Activated CD4-positive, alpha-beta T cell treated with anti-CD3 and anti-CD28 coated beads, Interleukin-2, amount 50 U/mL, for 16 hours (primary cell): ENCODE measurements around the gene GMPPA.

ENCODE experiments used
- DNase-seq: peaks from one replicate; pipeline ENCODE4 v3.0.0-alpha.2; 2020

The GMPPA gene

GRCh38 chr2:219522111-219523030 lies 23.7 kb downstream of the GMPPA start:
- no peak for DNase-seq

DNA sequence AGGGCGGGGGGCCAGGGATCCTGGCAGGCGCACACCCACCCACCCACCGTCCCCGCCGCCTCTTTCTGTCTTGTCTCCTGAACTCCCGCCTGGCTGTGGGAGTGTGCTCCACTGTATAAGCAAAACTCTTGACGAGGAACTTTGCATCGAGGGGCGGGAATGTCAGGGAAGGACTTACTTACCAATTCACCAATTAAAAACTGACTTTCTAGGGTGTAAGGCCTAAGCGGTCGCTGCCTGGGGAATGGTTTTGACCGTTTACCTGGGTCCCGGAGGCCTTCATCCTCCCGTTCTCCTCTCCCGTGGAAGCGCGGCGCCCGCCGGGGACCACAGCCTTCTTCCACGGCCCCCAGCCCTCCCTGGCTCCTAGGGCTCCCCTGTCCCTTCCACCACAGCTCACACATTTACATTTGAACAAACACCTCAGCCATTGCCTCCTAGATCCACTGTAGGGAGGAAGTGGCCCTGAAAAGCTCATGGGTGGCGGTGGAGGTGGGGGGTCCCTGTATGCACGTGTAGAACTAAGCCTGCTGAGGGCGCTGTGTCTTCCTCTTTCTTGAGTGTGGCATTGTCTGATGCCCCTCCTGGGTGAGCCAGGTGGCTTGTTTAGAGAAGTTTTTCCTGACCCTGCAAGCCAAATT lies 24.5 kb downstream of the GMPPA start:
- no peak for DNase-seq

DNA sequence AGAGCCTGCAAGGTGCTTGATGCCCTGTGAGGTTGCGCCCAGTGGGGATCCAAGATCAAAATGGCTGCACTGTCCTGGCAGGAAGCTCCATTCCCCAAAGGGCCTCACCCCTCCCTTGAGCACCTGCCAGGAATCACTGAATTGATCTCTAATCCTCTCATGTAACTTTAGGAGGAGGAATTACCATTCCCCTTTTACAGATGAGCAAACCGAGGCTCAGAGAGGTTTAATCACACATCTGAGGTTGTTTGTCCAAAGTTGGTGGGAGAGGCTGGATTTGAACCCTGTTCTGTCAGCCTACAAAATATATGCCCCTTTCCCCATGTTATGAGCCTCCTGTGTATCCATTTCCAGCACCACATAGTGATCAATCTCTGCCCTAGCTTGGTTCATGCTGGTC lies 26.1 kb downstream of the GMPPA start:
- DNase-seq = no peak

- DNase-seq = no peak
Measured at GRCh38 chr2:219525533-219526232, 27.0 kb downstream of the GMPPA start.

DNA sequence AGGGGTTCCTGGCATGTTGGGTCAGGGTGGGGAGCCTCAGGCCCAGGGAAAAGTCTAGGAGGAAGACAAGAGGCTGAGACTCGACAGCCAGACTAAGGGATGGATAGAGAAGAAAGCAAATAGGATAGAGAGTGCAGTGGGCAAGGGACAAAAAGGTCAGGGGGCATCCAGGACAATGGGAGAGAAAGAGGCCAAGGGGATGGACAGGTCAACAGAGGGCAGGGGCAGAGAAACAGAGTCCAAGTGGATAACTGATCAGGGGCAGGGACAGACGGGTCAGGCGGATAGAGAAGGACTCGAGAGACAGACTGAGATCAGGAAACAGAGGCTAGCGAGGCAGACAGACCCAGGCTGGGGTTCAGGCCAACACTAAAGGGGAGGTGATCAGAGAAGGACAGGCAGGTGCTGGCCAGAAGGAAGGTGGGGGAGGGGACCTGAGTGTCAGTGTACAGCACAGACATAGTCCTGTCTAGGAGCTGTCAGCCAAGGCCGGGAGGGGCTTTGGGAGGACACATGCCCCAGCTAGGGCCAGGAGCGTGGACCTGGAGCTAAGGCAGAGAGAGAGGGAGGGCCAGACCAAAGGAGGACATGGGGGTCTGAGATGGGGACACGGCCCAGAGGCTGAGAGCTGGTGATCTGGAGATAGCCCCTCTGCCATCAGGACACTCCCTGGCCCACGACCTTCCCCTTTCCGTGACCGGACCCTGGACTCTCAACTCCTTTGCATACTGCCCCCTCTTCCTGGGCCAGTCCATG lies 27.8 kb downstream of the GMPPA start:
- no peak for DNase-seq

- DNase-seq = no peak
Measured at GRCh38 chr2:219527076-219527394, 28.3 kb downstream of the GMPPA start.

DNA sequence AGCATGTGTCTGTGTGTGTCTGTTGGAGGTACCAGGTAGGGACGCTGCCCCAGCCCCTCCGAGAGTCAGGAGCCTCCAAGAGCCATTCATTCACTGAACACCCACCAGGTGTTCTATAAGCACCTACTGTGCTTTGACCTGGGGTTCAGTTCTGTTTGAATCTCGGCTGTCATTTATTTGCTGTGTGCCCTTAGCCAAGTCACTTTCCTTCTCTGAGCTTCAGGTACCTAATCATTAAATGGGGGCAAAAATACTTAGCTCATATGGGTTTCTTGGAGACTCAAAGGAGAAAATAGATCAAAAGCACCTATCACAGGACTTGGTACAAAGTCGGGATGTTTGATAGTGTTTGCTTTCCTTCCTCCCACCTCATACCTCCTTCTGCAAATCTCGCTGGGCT lies 28.8 kb downstream of the GMPPA start:
- DNase-seq = no peak

- peak; percentile 85 for DNase-seq
Measured at GRCh38 chr2:219530048-219530963, 31.6 kb downstream of the GMPPA start.

GRCh38 chr2:219531639-219532377 lies 33.1 kb downstream of the GMPPA start:
- DNase-seq = no peak

- no peak for DNase-seq
Measured at GRCh38 chr2:219532378-219532649, 33.6 kb downstream of the GMPPA start.

DNA sequence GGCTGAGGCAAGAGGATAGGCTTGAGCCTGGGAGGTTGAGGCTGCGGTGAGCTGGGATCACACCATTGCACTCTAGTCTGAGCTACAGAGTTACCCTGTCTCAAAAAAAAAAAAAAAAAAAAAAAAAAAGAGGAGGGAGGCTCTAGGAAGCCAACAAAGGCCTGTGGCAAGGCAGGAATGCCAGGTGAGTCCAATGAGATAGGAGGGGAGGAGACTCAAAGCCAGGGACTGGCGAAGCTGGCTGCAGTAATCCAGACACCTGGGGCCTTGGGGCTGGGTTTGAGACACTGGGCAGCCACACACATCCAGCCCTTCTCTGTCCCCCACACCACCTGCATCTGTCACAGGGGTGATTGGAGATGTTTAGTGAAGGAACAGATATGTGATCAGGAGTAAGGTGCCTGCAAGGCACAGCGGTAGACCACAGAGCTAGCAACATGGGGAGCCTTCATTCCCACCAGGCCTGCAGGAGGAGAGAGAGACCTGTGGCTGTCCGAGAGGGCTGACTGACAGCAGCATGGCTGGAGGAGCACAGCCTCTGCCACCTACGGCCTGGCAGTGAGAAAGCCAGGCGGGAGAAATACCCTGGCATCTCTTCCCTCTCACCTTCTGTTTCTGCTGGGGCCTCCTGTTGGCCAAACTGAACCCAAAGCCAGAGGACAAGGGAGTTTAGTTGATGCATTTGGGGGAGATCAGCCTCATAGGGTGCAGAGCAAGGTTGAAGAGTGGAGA lies 35.4 kb downstream of the GMPPA start:
- no peak for DNase-seq

DNA sequence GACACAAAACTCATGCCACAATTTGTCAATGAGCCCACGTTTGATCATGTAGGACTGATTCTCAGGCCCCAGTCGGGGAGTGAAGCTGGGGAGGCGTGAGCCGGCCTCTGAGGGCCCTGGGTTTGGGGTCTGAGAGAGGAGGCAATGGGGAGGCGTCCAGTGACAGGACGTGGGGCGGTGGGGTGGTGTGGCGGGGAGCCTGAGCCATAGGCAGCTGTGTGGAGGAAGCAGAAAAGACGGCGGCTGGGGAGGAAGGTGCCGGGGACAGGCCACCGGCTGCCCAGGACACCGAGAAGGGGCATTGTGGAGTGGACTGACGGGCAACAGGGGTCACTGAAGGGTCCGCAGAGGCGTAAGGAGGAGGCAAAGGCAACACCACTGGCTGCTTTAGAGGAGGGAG lies 37.7 kb downstream of the GMPPA start:
- no peak for DNase-seq

DNA sequence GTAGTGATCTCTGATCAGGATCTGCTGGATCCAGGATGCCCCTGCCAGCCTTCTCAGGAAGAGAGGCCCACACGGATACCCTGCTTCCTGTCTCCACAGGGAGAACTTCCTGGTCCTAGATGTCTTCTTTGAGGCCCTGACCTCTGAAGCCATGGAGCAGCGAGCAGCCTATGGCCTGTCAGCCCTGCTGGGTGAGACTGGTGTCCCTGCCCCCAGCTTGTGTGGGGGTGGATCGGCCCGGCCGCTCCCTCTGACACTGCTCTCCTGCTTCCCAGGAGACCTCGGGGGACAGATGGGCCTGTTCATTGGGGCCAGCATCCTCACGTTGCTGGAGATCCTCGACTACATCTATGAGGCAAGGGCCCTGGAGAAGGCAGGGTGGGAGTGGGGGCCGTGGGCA lies 38.3 kb downstream of the GMPPA start:
- DNase-seq = no peak

DNA sequence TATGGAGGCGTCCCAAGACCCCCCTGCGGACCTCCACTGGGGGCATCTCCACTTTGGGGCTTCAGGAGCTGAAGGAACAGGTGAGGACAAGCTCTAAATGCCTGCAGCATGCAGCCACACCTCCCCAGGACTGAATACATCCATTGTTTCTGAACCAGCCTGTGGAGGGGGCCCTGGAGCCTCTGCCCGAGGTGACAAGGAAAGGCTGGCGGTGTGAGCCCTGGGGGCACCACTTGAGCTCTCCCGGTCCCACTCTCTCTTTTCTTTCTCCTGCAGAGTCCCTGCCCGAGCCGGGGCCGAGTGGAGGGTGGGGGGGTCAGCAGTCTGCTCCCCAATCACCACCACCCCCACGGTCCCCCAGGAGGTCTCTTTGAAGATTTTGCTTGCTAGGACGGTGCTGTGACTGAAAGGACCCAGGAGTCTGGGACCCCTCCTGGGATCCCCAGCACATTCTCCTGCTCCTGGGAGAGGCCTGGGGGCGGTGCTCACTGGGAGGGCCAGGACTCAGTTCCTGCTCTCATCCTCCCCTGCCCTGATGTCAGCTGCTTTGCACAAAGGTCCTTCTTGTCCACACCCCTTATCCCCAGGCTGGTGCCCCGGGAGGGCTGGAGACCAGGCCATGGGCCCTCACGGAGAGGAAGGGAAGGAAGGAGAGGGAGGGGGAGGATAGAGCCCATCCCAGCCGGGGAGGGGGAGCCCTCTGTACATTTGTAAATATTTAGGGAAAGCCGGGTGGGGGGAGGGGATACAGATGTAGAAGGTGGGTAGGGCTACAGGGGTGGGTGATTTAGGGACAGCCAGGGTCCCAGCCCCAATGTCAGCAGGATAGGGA lies 39.2 kb downstream of the GMPPA start:
- no peak for DNase-seq

DNA sequence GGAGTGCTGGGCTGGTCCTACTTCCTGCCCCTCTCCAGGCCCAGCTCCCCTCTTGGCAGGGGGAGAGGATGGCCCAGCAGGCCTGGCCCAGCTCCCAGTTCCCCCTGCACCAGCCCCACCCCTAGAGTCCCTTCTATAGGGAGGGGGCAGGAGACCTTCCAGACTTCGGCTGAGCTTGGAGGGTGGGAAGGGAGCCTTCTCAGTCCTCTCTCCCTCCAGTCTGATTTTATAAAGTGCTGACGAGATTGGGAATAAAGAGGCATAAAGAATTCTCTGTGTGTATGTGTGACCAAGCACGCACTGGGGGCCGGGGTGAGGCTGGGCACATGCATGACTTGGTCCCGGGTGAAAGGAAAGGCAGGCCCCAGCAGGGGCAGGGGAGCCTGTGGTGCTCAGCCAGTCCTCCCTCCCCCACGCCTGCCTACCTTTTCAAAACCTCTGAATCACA lies 39.8 kb downstream of the GMPPA start:
- DNase-seq = no peak

DNA sequence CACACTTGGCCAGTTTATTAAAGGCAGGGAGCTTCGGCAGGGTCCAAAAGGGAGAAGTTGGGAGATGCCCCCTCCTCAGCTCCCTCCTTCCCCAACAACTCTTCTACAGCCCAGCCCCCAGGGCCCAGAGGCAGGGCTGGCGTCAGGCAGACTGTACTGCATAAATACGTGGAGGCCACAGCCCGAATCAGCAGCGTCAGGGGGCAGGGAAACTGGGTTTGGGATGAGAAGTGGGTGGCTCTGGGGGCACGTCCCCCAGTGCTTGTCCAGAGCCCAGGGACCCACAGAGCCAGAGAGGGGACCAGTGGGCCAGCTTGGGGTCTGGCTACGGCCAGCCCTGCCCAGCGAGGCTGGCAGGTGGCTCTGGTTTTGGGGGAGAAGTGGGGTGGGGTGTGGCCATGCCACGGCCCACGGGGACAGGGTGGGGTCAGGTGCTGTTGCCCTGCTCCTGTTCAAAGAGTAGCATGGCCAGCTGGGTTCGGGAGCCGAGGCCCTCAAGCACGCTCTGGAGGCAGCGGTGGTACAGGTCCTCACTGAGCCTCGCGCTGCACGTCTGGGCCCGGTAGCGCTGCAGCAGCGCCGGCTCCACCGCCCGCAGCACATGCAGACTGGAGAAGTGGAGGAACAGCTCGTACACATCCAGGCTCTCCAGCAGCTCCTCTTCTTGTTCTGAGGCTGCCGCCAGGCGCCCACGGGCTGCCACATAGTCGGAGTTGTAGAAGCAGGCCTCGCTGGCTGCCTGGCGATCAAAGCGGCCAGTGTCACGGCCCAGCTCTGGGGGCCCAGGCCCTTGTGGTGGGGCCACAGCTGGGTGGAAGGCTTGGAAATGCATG lies 40.5 kb downstream of the GMPPA start:
- DNase-seq = no peak

GRCh38 chr2:219539926-219540678 lies 41.4 kb downstream of the GMPPA start:
- DNase-seq = no peak
